ENCODE results near the gene EMSY.

DNA sequence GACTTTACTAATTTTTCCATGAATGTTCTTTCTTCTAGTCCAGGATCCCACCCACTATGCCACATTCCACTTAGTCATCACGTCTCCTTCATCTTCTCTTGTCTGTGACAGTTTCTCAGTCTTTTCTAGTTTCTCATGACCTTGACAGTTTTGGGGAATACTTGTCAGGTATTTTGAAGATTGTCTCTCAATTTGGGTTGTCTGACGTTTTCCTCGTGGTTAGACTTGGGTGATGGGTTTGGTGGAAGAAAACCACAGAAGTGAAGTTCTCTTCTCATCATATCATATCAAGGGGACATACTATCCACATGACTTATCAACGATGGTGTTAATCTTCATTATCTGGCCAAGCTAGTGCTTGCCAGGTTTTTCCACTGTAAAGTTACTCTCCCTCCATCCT, 123.3 kb downstream of the EMSY start:
- TF ChIP-seq POLR2A (IDR thresholded peaks at IDR 0.05; ENCODE audit: control extremely low read depth in 1 of 2, low read depth in 2 of 2, low read length in 2 of 2) = no peak
- no peak for TF ChIP-seq BACH1 (IDR thresholded peaks at IDR 0.05; ENCODE audit: low read length)
- no peak for TF ChIP-seq SP1 (IDR thresholded peaks at IDR 0.05; ENCODE audit: low read depth, low read length)
- TF ChIP-seq CTCF (IDR thresholded peaks at IDR 0.05; ENCODE audit: control extremely low read depth in 1 of 3, insufficient read depth in 1 of 3, low read depth in 1 of 3, low read length in 3 of 3) = no peak
- TF ChIP-seq JUN (IDR thresholded peaks at IDR 0.05; ENCODE audit: low read depth, low read length) = no peak
- no peak for TF ChIP-seq CBX5 (IDR thresholded peaks at IDR 0.05; ENCODE audit: low read depth, low read length)
- no peak for TF ChIP-seq BRCA1 (IDR thresholded peaks at IDR 0.05; ENCODE audit: low read depth, low read length)
- TF ChIP-seq EZH2 (IDR thresholded peaks at IDR 0.05; ENCODE audit: low read depth, low read length, severe bottlenecking) = no peak
- TF ChIP-seq KDM1A (IDR thresholded peaks at IDR 0.05; ENCODE audit: borderline replicate concordance, low read length) = no peak
